Psoas muscle (tissue), 8 donors: ENCODE measurements around the gene CYB5D1. TPM values are rescaled to one million over a fixed set of nuclear protein-coding genes. Genes with fewer than 3 reads are reported as not detected.
A peak's percentile ranks its signal among the peaks of the same experiment; 100 is the strongest.

ENCODE experiments used
- ATAC-seq, 4 donors: fragments of 200-7000 bp; cut with Tn5 transposase; one replicate each; pipeline ENCODE4 v1.9.1; 2020; ENCODE audit warnings: moderate library complexity in 3 of 4, mild to moderate bottlenecking in 2 of 4
- DNase-seq, 2 donors: peaks; one replicate each; pipeline ENCODE4 v3.0.0-alpha.2; 2020
- H3K27ac ChIP-seq: fragments of 200-600 bp; one replicate; pipeline ENCODE4 v1.8.0; 2022
- H3K27me3 ChIP-seq, 3 donors: fragments of 200-600 bp in 1 of 3; one replicate each; pipeline versions ENCODE4 v1.6.1 to v1.8.0; 2013 to 2022; ENCODE audit warnings: low read length in 2 of 3, mild to moderate bottlenecking in 2 of 3, moderate library complexity in 1 of 3; ENCODE audit not compliant: insufficient read depth in 3 of 3
- H3K36me3 ChIP-seq, 2 donors: fragments of 200-600 bp in 1 of 2; one replicate each; pipeline versions ENCODE4 v1.6.1 to v1.8.0; 2013 to 2022; ENCODE audit warnings: low read depth in 1 of 2, mild to moderate bottlenecking in 1 of 2, moderate library complexity in 1 of 2; ENCODE audit not compliant: insufficient read depth in 1 of 2
- H3K4me1 ChIP-seq: fragments of 200-600 bp; one replicate; pipeline ENCODE4 v1.8.0; 2022
- H3K4me3 ChIP-seq: fragments of 200-600 bp; one replicate; pipeline ENCODE4 v1.8.0; 2022; ENCODE audit warnings: mild to moderate bottlenecking
- H3K9me3 ChIP-seq: fragments of 200-600 bp; one replicate; pipeline ENCODE4 v1.8.0; 2022
- WGBS, 3 donors: extraction: QIAGEN DNeasy Blood & Tissue Kit; methylation state at CpG; one replicate each; pipeline versions ENCODE4 v1.1.6 to v1.1.7; 2013; 5-methylcytosine and 5-hydroxymethylcytosine counted together
- intact Hi-C, 2 donors: fragments of 100-400 bp; cut with DNase I; formaldehyde crosslinking; loops; one replicate each; pipeline versions ENCODE4 v1.11.0 to v1.14.2; 2022
- polyA plus RNA-seq, 3 donors: library from polyadenylated mRNA; stranded (reverse); fragments of 200-250 nt; gene quantifications; one replicate each; pipeline ENCODE4 v1.2.3, GENCODE V29; 2013
- total RNA-seq, 4 donors: library from RNA; stranded (reverse); fragmentation: NEBNext Ultra II Directional in 2 of 4; extraction: Animal tissue kit (Norgen Biotek cat#: 25700) in 2 of 4; gene quantifications; one replicate each; pipeline versions ENCODE4 v1.2.1 to v1.2.4, GENCODE V29; 2021 to 2023
- TF ChIP-seq, protein P1 (sequence below): fragments of 200-600 bp; IDR thresholded peaks from one replicate; pipeline ENCODE4 v1.8.0; 2022; ENCODE audit warnings: antibody characterized with exemption
- donor health status: healthy with polysubstance abuse.
- donor health status: DM: no; HTN: no; CAD: no; lungs with moderate emphysema.
- donor health status: Bipolar disorder and iron deficiency.
- donor health status: healthy.
- donor health status: DM: yes; HTN: yes; CAD: no.
- donor health status: DM: no; HTN: no; CAD: no.
- donor health status: DM: no; HTN: no; CAD: no.
- donor health status: DM: yes; HTN: yes; CAD: no.

The CYB5D1 gene
- total and polyA plus RNA-seq, 7 donors = 7.1 to 31.7 (median 10.4) TPM

DNA sequence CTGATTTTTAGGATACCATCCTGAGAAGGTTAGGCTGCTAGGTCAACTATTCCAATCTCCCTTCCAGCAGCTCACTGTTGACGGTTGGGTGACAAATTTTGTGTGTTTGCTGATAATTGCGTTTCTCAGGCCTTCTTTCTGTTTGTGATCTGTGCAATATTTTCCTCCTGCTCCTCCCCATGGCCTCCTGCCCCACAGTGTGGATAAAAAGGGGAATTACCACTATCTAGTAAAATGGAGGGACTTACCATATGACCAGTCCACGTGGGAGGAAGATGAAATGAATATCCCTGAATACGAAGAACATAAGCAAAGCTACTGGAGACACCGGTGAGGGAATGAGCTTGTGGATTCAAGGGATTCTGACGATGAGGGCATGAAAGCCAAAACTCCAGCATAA lies 40.0 kb downstream of the CYB5D1 start:
- no peak for DNase-seq
- ATAC-seq = peak; percentile 68 to 80 (median 76)
- 35 to 44% (median 43%) methylated on average over 6 of the region's 6 CpGs for WGBS, 3 donors
- TF ChIP-seq, protein P1, sequence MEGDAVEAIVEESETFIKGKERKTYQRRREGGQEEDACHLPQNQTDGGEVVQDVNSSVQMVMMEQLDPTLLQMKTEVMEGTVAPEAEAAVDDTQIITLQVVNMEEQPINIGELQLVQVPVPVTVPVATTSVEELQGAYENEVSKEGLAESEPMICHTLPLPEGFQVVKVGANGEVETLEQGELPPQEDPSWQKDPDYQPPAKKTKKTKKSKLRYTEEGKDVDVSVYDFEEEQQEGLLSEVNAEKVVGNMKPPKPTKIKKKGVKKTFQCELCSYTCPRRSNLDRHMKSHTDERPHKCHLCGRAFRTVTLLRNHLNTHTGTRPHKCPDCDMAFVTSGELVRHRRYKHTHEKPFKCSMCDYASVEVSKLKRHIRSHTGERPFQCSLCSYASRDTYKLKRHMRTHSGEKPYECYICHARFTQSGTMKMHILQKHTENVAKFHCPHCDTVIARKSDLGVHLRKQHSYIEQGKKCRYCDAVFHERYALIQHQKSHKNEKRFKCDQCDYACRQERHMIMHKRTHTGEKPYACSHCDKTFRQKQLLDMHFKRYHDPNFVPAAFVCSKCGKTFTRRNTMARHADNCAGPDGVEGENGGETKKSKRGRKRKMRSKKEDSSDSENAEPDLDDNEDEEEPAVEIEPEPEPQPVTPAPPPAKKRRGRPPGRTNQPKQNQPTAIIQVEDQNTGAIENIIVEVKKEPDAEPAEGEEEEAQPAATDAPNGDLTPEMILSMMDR = peak; percentile 50
- peaks cover 2% of the 10 kb centered on the region for H3K4me1 ChIP-seq
- no peak overlapping the region for H3K4me3 ChIP-seq
- peaks cover 0 to 51% of the 10 kb centered on the region in 2 donors for H3K36me3 ChIP-seq
- intact Hi-C loops = loop anchor here (1.0 to 5.0 kb wide), 3 partner anchors 35 to 75 kb away; no protein-coding TSS in a partner anchor
- H3K9me3 ChIP-seq = no peaks in the 10 kb centered on the region
- H3K27ac ChIP-seq = no peak overlapping the region
- H3K27me3 ChIP-seq = no peaks in the 10 kb centered on the region

GRCh38 chr17:7903154-7904103 lies 45.6 kb downstream of the CYB5D1 start:
- no peaks in the 10 kb centered on the region for H3K9me3 ChIP-seq
- peaks cover 0 to 70% of the 10 kb centered on the region in 2 donors for H3K36me3 ChIP-seq
- TF ChIP-seq, protein P1 = no peak
- H3K27ac ChIP-seq = no peak overlapping the region
- H3K27me3 ChIP-seq = no peaks in the 10 kb centered on the region
- ATAC-seq = no peak
- 70 to 77% (median 76%) methylated on average over 22 of the region's 22 CpGs for WGBS, 3 donors
- DNase-seq = no peak
- H3K4me1 ChIP-seq = no peaks in the 10 kb centered on the region
- H3K4me3 ChIP-seq = no peak overlapping the region
- intact Hi-C loops = no loop called here

- intact Hi-C loops = loop anchor here in 1 of 2 donors (5.0 kb wide), 1 partner anchor 133 kb away; no protein-coding TSS in a partner anchor
- Histone ChIP-seq H3K4me3 (no peak overlapping the region), H3K27ac (no peak overlapping the region), H3K4me1 (no peaks in the 10 kb centered on the region), H3K27me3 (no peaks in the 10 kb centered on the region), H3K9me3 (no peaks in the 10 kb centered on the region), H3K36me3 (peaks cover 0 to 51% of the 10 kb centered on the region in 2 donors)
- DNase-seq = no peak
- WGBS, 3 donors = 92 to 97% (median 93%) methylated on average over 19 to 29 of the region's 29 CpGs
- ATAC-seq = no peak
- TF ChIP-seq, protein P1 = no peak
These were observed 51.3 kb downstream of the CYB5D1 start for GRCh38 chr17:7909089-7909488.

- peaks cover 10% of the 10 kb centered on the region for H3K4me1 ChIP-seq
- ATAC-seq (no peak), DNase-seq (no peak)
- 93 to 95% (median 95%) methylated on average over 15 of the region's 15 CpGs for WGBS, 3 donors
- TF ChIP-seq, protein P1 = no peak
- H3K27ac ChIP-seq = no peak overlapping the region
- intact Hi-C loops = loop anchor here (5.0 to 10.0 kb wide), 3 partner anchors 48 to 147 kb away; no protein-coding TSS in a partner anchor
- peaks cover 0 to 40% of the 10 kb centered on the region in 2 donors for H3K36me3 ChIP-seq
- no peaks in the 10 kb centered on the region for H3K9me3 ChIP-seq
- H3K27me3 ChIP-seq = no peaks in the 10 kb centered on the region
- H3K4me3 ChIP-seq = no peak overlapping the region
These were observed 52.5 kb downstream of the CYB5D1 start for GRCh38 chr17:7910281-7910680.
